Duodenal mucosa (tissue), 2 donors: ENCODE results near the gene RHEX.
A peak's percentile ranks its signal among the peaks of the same experiment; 100 is the strongest.

Source experiments
- H3K27ac ChIP-seq: one replicate; pipeline ENCODE4 v1.7.0; 2013; ENCODE audit warnings: low read depth, low read length
- H3K27me3 ChIP-seq, 2 donors: one replicate each; pipeline ENCODE4 v1.7.0; 2013; ENCODE audit warnings: low read length in 2 of 2, control low read depth in 1 of 2; ENCODE audit not compliant: insufficient read depth in 2 of 2, control insufficient read depth in 1 of 2
- H3K36me3 ChIP-seq, 2 donors: one replicate each; pipeline ENCODE4 v1.7.0; 2013; ENCODE audit warnings: low read length in 2 of 2, control low read depth in 1 of 2; ENCODE audit not compliant: insufficient read depth in 2 of 2, control insufficient read depth in 1 of 2
- H3K4me1 ChIP-seq, 2 donors: one replicate each; pipeline ENCODE4 v1.7.0; 2013; ENCODE audit warnings: low read length in 2 of 2, control low read depth in 1 of 2; ENCODE audit not compliant: insufficient read depth in 2 of 2, control insufficient read depth in 1 of 2
- H3K4me3 ChIP-seq, 2 donors: one replicate each; pipeline ENCODE4 v1.7.0; 2013; ENCODE audit warnings: low read length in 2 of 2, low read depth in 1 of 2
- H3K9ac ChIP-seq, 2 donors: one replicate each; pipeline ENCODE4 v1.7.0; 2013; ENCODE audit warnings: low read length in 2 of 2, low read depth in 1 of 2
- H3K9me3 ChIP-seq, 2 donors: one replicate each; pipeline ENCODE4 v1.7.0; 2013; ENCODE audit warnings: low read length in 2 of 2, control low read depth in 1 of 2; ENCODE audit not compliant: control insufficient read depth in 1 of 2

The RHEX gene

GRCh38 chr1:206013026-206013795 is 39.8 kb upstream of the RHEX start:
- no peak overlapping the region for H3K9ac ChIP-seq
- no peak overlapping the region for H3K4me3 ChIP-seq
- no peak overlapping the region for H3K27ac ChIP-seq
- no peaks in the 10 kb centered on the region for H3K36me3 ChIP-seq
- peaks cover 14 to 17% of the 10 kb centered on the region in 2 donors for H3K4me1 ChIP-seq
- H3K27me3 ChIP-seq = no peaks in the 10 kb centered on the region
- H3K9me3 ChIP-seq = no peaks in the 10 kb centered on the region

- H3K9ac ChIP-seq = no peak overlapping the region
- no peak overlapping the region for H3K27ac ChIP-seq
- H3K4me1 ChIP-seq = peaks cover 14 to 17% of the 10 kb centered on the region in 2 donors
These were observed 38.4 kb upstream of the RHEX start for GRCh38 chr1:206014601-206015000.

GRCh38 chr1:206015071-206015470 is 37.9 kb upstream of the RHEX start:
- no peak overlapping the region for H3K9ac ChIP-seq
- H3K4me3 ChIP-seq = no peak overlapping the region

More at GRCh38 chr1:206014601-206015000, 38.4 kb upstream of the RHEX start:
- Histone ChIP-seq H3K27me3 (no peaks in the 10 kb centered on the region), H3K4me3 (no peak overlapping the region), H3K9me3 (no peaks in the 10 kb centered on the region), H3K36me3 (no peaks in the 10 kb centered on the region)

GRCh38 chr1:206020393-206021007 is 32.5 kb upstream of the RHEX start:
- Histone ChIP-seq H3K36me3 (no peaks in the 10 kb centered on the region), H3K9me3 (no peaks in the 10 kb centered on the region), H3K9ac (no peak overlapping the region), H3K4me3 (peak overlapping the region in 1 of 2 donors; percentile 46), H3K4me1 (peaks cover 24 to 32% of the 10 kb centered on the region in 2 donors), H3K27me3 (no peaks in the 10 kb centered on the region), H3K27ac (no peak overlapping the region)

More at GRCh38 chr1:206015071-206015470, 37.9 kb upstream of the RHEX start:
- Histone ChIP-seq H3K36me3 (no peaks in the 10 kb centered on the region), H3K27ac (no peak overlapping the region), H3K4me1 (peaks cover 14 to 17% of the 10 kb centered on the region in 2 donors), H3K9me3 (no peaks in the 10 kb centered on the region), H3K27me3 (no peaks in the 10 kb centered on the region)

- no peak overlapping the region for H3K9ac ChIP-seq
- H3K9me3 ChIP-seq = no peaks in the 10 kb centered on the region
- peak overlapping the region; percentile 2 for H3K27ac ChIP-seq
- H3K36me3 ChIP-seq = no peaks in the 10 kb centered on the region
- H3K4me3 ChIP-seq = peak overlapping the region in 1 of 2 donors; percentile 46
- no peaks in the 10 kb centered on the region for H3K27me3 ChIP-seq
- H3K4me1 ChIP-seq = peaks cover 24 to 32% of the 10 kb centered on the region in 2 donors
These were observed 31.9 kb upstream of the RHEX start for GRCh38 chr1:206021008-206021625.

- Histone ChIP-seq H3K4me3 (peak overlapping the region; percentile 9 to 46), H3K9ac (no peak overlapping the region), H3K27ac (peak overlapping the region; percentile 2)
These were observed 31.2 kb upstream of the RHEX start for GRCh38 chr1:206021626-206022365.

GRCh38 chr1:206022766-206023165 is 30.2 kb upstream of the RHEX start:
- Histone ChIP-seq H3K9me3 (no peaks in the 10 kb centered on the region), H3K27me3 (no peaks in the 10 kb centered on the region), H3K9ac (no peak overlapping the region), H3K27ac (no peak overlapping the region), H3K36me3 (no peaks in the 10 kb centered on the region), H3K4me1 (peaks cover 24 to 32% of the 10 kb centered on the region in 2 donors), H3K4me3 (peak overlapping the region; percentile 9 to 46)

More at GRCh38 chr1:206021626-206022365, 31.2 kb upstream of the RHEX start:
- no peaks in the 10 kb centered on the region for H3K9me3 ChIP-seq
- H3K36me3 ChIP-seq = no peaks in the 10 kb centered on the region
- H3K4me1 ChIP-seq = peaks cover 24 to 32% of the 10 kb centered on the region in 2 donors
- no peaks in the 10 kb centered on the region for H3K27me3 ChIP-seq

GRCh38 chr1:206023695-206024094 is 29.3 kb upstream of the RHEX start, which contains the start of gene CTSE:
Gene CTSE (minus strand): TSS chr1:206023895. CDS start chr1:206023791, 104 bp downstream.
- H3K4me3 ChIP-seq = peak within 1 kb of the TSS; percentile 46 to 55
- H3K4me1 ChIP-seq = peaks cover 24 to 32% of the 10 kb centered on the region in 2 donors
- peak within 1 kb of the TSS in 1 of 2 donors; percentile 3 for H3K9ac ChIP-seq
- H3K36me3 ChIP-seq = no peaks in the 10 kb centered on the region
- no peaks in the 10 kb centered on the region for H3K9me3 ChIP-seq
- H3K27me3 ChIP-seq = no peaks in the 10 kb centered on the region
- H3K27ac ChIP-seq = no peak within 1 kb of the TSS

- H3K9ac ChIP-seq = no peak overlapping the region
- H3K27me3 ChIP-seq = no peaks in the 10 kb centered on the region
- no peaks in the 10 kb centered on the region for H3K9me3 ChIP-seq
- peaks cover 24 to 29% of the 10 kb centered on the region in 2 donors for H3K4me1 ChIP-seq
- no peaks in the 10 kb centered on the region for H3K36me3 ChIP-seq
- H3K4me3 ChIP-seq = no peak overlapping the region
- H3K27ac ChIP-seq = no peak overlapping the region
These were observed 27.6 kb upstream of the RHEX start for GRCh38 chr1:206025283-206025820.
